NCI-H1092 treated with DMSO at 0.1 percent for 48 hours (cell line): ENCODE results near the gene ACOT13.
"Not testable (repeated sequence)": the region's sequence is repeated elsewhere in the genome, so short reads cannot be mapped to it uniquely, and the experiment has no call there.

Source experiments
- DNase-seq: peaks from one replicate; lab custom pipeline; 2025; lab: John Stamatoyannopoulos, UW

ACOT13 gene

GRCh38 chr6:24666641-24667377, at the start of gene ACOT13, which contains the start of gene TDP2:
Gene ACOT13, plus strand, starts transcription at chr6:24667077. Its CDS starts 187 bp downstream, at chr6:24667264.
Gene TDP2, minus strand, starts transcription at chr6:24666899. Its CDS starts 37 bp downstream, at chr6:24666862.
- peak; percentile 90 for DNase-seq

GRCh38 chr6:24619661-24620060, 47.2 kb upstream of the ACOT13 start:
- DNase-seq: no peak

DNA sequence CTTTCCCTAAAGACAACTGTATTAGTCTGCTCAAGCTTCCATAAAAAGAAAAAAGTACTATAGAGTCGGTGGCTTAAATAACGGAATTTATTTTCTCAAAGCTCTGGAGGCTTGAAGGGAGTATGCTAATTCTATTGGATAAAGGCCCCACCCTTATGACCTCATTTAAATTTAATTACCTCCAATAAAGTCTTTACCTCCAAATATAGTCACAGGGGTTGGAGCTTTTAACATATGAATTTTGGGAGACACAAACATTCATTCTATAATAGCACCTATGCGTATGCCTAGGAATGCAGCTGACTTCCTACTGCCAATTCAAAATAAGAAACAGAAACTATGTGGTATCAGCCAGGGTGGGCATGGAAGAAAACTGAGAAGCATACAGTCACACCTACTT, 46.2 kb upstream of the ACOT13 start:
- no peak for DNase-seq

DNA sequence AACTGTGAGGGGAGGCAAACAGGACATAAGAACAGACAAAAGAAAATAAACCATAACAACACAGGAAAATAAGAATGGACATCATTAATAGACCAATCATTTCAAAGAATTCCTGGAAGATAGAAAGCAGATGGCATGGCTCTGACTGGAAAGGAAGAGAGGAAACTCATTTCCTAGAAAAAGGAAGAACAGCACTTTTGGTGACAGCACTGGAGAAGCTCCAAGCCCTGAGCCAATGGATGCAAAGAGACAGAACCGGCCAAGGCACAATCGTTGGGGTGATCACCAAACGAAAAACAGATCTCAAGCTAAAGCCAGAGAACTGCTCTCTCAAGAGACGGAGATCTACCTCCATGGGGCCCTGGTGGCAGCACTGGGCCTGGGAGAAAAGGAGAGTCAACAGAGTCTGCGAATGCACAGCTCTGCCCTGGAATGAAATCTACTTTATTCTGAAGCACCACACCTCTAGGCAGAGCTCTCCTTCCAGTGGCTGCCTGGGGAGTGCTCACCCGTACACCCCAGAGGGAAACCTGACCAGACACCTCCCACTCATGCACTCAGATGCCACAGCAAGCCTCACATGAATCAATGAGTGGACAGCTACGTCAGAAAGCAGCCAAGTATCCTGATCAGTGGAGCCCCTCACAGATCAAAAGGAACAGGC, 45.1 kb upstream of the ACOT13 start:
- no peak for DNase-seq

GRCh38 chr6:24630856-24631505, 35.9 kb upstream of the ACOT13 start:
- no peak for DNase-seq

GRCh38 chr6:24631671-24632070, 35.2 kb upstream of the ACOT13 start:
- no peak for DNase-seq

DNA sequence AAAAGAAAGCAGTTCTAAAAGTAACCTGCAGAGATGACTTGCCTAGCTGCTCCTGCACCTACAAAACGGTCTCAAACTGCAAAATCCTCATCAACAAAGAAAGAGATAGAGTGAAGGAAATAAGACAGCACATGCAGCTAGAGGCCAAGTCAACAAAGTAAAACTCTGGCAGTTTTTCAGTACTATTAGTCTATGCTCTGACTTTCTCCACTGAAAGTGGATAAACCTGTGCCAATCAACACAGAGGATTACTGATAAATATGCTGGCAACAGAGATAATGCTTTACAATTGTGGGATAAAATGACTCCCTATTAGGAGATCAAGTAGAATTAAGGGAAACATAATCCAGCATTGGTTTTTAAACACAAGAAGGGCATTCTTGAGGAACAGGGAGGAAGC, 34.3 kb upstream of the ACOT13 start:
- DNase-seq: no peak

DNA sequence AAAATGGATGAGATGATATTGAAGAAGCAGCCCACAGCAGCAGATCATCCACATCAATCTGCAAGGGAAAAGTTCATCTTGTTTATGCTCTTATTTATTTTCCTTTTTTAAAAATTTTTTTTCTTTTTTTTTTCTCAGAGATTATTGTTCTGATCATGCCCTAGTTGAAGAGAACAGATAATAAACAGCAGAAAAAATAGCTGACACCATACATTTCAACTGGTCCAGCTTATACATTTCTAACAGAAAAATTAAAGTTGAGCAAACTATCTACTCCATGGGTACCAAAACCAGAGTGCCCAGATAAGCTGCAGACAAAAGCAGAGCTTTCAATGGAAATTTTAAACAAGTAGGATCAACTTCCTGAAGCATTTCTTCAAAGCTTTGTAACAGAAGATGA, 30.2 kb upstream of the ACOT13 start:
- DNase-seq: no peak

DNA sequence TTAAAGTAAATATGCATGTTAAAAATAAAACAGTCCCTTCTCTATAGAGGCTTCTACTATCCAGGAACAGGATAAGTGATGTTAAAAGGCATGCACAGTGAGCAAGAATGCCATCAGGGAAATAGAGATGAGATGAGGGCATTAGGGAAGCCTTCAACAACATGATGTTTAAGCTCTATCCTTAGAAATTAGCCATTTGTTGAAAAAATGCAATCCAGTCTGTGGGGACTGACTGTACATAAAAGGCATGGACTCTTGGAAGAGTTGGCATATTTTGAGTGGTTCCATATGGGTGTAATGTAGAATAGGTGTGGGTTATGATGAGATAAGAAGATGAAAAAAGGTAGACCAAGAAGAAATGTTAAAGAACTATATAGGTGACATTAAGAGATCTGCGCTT, 26.7 kb upstream of the ACOT13 start:
- DNase-seq: no peak

- not testable (repeated sequence) for DNase-seq
Observed at GRCh38 chr6:24640631-24641030, 26.2 kb upstream of the ACOT13 start.

- no peak for DNase-seq
Observed at GRCh38 chr6:24642061-24642460, 24.8 kb upstream of the ACOT13 start.

GRCh38 chr6:24643920-24644319, 23.0 kb upstream of the ACOT13 start:
- no peak for DNase-seq

- no peak for DNase-seq
Observed at GRCh38 chr6:24644377-24644776, 22.5 kb upstream of the ACOT13 start.

- DNase-seq: no peak
Observed at GRCh38 chr6:24646771-24647170, 20.1 kb upstream of the ACOT13 start.

GRCh38 chr6:24648276-24648675, 18.6 kb upstream of the ACOT13 start:
- DNase-seq: no peak

- no peak for DNase-seq
Observed at GRCh38 chr6:24649691-24650090, 17.2 kb upstream of the ACOT13 start.

- no peak for DNase-seq
Observed at GRCh38 chr6:24650365-24650764, 16.5 kb upstream of the ACOT13 start.

- DNase-seq: no peak
Observed at GRCh38 chr6:24655215-24655614, 11.7 kb upstream of the ACOT13 start.

DNA sequence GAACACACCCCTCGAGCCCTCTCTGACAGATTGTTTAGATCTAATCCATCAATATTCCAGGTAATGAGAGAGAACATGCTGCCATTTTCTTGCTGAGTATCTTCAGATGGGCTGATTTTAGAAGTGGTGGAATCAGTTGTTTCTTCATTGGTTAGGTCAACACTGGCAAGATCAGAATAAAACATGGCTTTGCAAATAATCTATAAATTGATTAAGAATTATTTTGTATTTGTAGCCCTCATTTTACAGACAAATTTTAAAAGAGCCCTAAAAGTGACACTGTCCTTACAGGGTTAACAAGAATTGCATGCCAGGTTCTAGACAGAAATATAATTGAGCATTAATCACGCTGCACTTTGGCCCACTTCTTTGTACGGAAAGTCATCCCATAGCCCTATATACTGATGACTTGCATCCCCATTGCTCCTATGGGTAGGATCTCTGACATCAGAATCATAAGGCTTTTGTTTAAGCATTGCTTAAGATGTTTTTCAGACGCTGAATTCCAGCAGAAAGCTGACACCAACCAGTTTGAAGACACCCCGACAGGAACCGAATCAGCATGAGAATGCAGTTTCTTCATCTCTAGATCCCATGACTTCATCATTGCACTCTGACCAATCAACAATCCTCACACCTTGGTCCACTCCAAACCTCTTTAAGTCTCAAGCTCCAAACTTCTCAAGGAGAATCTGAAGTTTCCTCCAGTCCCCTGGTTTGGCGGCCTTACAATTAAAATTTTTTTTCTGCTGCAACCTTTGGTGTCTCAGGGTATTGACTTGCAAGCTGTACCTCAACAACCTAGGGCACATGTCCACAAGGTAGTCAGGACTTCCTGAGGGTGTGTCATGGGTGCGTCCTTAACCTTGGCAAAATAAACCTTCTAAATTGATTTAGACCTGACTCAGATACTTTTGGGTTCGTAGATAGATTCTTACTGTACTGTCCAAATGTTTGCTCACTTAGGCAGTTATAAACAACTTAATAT, 8.0 kb upstream of the ACOT13 start:
- no peak for DNase-seq

DNA sequence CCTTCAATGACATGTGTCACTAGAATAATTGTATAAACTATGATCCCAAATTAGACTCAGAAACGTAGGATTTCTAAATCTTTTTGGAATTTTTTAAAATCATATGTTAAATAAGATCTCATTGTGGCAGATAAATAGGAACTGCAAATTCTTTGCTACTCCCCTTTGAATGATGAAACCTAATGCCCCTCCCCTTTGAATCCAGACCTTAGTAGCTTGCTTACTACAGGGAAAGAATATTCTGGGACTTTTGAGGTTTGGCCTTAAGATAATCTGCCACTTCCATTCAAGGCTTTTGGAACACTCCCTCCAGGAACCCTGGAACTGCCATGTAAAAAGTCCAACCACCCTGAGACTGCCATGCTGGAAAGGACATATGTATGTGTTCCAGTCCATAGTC, 7.3 kb upstream of the ACOT13 start:
- DNase-seq: no peak

DNA sequence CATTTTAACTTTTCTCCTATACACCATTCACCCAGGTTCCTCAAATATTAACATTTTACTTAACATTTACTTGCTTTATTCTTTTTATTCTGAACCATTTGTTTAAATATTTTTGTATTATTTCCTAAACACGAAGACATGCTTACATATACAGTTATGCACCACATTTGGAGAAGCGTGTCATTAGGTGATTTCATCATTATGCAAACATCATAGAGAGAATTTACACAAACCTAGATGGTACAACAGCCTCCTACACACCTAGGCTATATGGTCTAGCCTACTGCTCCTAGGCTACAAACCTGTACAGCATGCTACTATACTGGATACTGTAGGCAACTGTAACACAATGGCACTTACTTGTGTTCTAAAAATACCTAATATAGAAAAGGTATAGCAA, 6.8 kb upstream of the ACOT13 start:
- DNase-seq: no peak

- not testable (repeated sequence) for DNase-seq
Observed at GRCh38 chr6:24661759-24662158, 5.1 kb upstream of the ACOT13 start.
